DND-41 (cell line): Measurements from ENCODE around the gene MAGED2.
"Not testable (repeated sequence)": the region's sequence is repeated elsewhere in the genome, so short reads cannot be mapped to it uniquely, and the experiment has no call there.

ENCODE experiments used
- ATAC-seq: fragments of 200-7000 bp; cut with Tn5 transposase; 3 replicates; pipeline ENCODE4 v1.9.1; 2021; ENCODE audit warnings: low read depth; ENCODE audit not compliant: insufficient read depth
- DNase-seq: peaks from one replicate; pipeline ENCODE4 v3.0.0-alpha.2; 2020
- H2AFZ ChIP-seq: 2 replicates; pipeline ENCODE4 v1.6.0; 2012; ENCODE audit warnings: low read depth, low read length
- H3K27ac ChIP-seq: 2 replicates; pipeline ENCODE4 v1.5.1; 2012; ENCODE audit warnings: low read length, inconsistent platforms
- H3K27me3 ChIP-seq: fragments of 200-600 bp; sonication (generic); 2 replicates; pipeline ENCODE4 v1.6.0; 2012; ENCODE audit warnings: low read length, mild to moderate bottlenecking, inconsistent platforms; ENCODE audit not compliant: insufficient read depth, poor library complexity
- H3K36me3 ChIP-seq: 2 replicates; pipeline ENCODE4 v1.5.1; 2012; ENCODE audit warnings: low read length, inconsistent platforms; ENCODE audit not compliant: insufficient read depth
- H3K4me1 ChIP-seq: 2 replicates; pipeline ENCODE4 v1.5.1; 2012; ENCODE audit warnings: mild to moderate bottlenecking, low read length; ENCODE audit not compliant: insufficient read depth
- H3K4me2 ChIP-seq: 2 replicates; pipeline ENCODE4 v1.6.0; 2012; ENCODE audit warnings: mild to moderate bottlenecking, moderate library complexity, low read length, inconsistent platforms; ENCODE audit not compliant: insufficient read depth
- H3K4me3 ChIP-seq, 2 experiments: fragments of 200-600 bp in 1 of 2; shearing (Covaris generic) in 1 of 2; 2 replicates each; pipeline ENCODE4 v1.5.1; 2012 to 2016; ENCODE audit warnings: inconsistent platforms in 2 of 2, low read length in 2 of 2, mild to moderate bottlenecking in 2 of 2, low read depth in 1 of 2, moderate library complexity in 1 of 2
- H3K79me2 ChIP-seq: 2 replicates; pipeline ENCODE4 v1.6.0; 2012; ENCODE audit warnings: low read length, inconsistent platforms; ENCODE audit not compliant: insufficient read depth
- H3K9ac ChIP-seq: 2 replicates; pipeline ENCODE4 v1.6.0; 2012; ENCODE audit warnings: low read depth, mild to moderate bottlenecking, inconsistent platforms, low read length, moderate library complexity
- H3K9me3 ChIP-seq: 2 replicates; pipeline ENCODE4 v1.5.1; 2012; ENCODE audit warnings: low read length, moderate library complexity, mild to moderate bottlenecking, inconsistent platforms; ENCODE audit not compliant: insufficient read depth, severe bottlenecking
- H4K20me1 ChIP-seq: 2 replicates; pipeline ENCODE4 v1.6.0; 2012; ENCODE audit warnings: low read length; ENCODE audit not compliant: insufficient read depth
- EZH2 ChIP-seq: IDR thresholded peaks from 3 replicates; pipeline ENCODE4 v1.6.1; 2012; ENCODE audit warnings: borderline replicate concordance, low read depth, mild to moderate bottlenecking, moderate library complexity, low read length, inconsistent platforms; ENCODE audit not compliant: severe bottlenecking
- TF ChIP-seq, protein P1 (sequence below): IDR thresholded peaks from 2 replicates; pipeline ENCODE4 v1.5.1; 2012; ENCODE audit warnings: borderline replicate concordance, low read length, moderate library complexity, mild to moderate bottlenecking; ENCODE audit not compliant: poor library complexity, severe bottlenecking; ENCODE audit errors: extremely low read depth

The MAGED2 gene

DNA sequence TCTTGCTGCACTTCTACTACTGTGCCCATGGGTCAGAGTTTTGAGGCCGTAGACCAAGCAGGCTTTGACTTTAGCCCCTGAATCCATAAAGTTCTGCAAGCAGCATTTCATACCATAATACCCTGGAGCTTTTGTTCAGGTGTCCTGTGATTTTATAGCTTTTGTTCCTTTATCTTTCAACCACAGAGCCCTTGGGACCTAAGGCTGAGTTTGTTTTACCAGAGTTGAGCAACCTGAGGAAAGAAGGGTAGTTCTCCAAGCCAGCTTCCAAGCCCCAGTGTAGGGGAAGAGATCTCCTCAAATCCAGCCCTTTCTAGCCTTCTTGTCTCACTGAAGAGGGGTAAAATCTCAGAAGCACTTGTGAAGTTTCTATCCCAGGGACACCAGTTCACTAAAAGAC is 35.1 kb downstream of the MAGED2 start:
- Histone ChIP-seq H3K4me1 (no peaks in the 10 kb centered on the region), H3K4me3 (no peak overlapping the region), H3K36me3 (no peaks in the 10 kb centered on the region), H3K27me3 (no peaks in the 10 kb centered on the region), H2AFZ (no peak overlapping the region), H3K9ac (no peak overlapping the region), H3K9me3 (no peaks in the 10 kb centered on the region), H4K20me1 (no peaks in the 10 kb centered on the region), H3K27ac (no peak overlapping the region), H3K79me2 (no peaks in the 10 kb centered on the region), H3K4me2 (no peak overlapping the region)
- ATAC-seq (no peak), DNase-seq (no peak)
- TF ChIP-seq, protein P1, sequence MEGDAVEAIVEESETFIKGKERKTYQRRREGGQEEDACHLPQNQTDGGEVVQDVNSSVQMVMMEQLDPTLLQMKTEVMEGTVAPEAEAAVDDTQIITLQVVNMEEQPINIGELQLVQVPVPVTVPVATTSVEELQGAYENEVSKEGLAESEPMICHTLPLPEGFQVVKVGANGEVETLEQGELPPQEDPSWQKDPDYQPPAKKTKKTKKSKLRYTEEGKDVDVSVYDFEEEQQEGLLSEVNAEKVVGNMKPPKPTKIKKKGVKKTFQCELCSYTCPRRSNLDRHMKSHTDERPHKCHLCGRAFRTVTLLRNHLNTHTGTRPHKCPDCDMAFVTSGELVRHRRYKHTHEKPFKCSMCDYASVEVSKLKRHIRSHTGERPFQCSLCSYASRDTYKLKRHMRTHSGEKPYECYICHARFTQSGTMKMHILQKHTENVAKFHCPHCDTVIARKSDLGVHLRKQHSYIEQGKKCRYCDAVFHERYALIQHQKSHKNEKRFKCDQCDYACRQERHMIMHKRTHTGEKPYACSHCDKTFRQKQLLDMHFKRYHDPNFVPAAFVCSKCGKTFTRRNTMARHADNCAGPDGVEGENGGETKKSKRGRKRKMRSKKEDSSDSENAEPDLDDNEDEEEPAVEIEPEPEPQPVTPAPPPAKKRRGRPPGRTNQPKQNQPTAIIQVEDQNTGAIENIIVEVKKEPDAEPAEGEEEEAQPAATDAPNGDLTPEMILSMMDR = no peak
- no peak for TF ChIP-seq EZH2

GRCh38 chrX:54843050-54843449 is 35.5 kb downstream of the MAGED2 start:
- Histone ChIP-seq H3K36me3 (no peaks in the 10 kb centered on the region), H3K27ac (no peak overlapping the region), H3K27me3 (no peaks in the 10 kb centered on the region), H4K20me1 (no peaks in the 10 kb centered on the region), H3K79me2 (no peaks in the 10 kb centered on the region), H3K9me3 (no peaks in the 10 kb centered on the region), H3K4me2 (no peak overlapping the region), H3K4me1 (no peaks in the 10 kb centered on the region), H2AFZ (no peak overlapping the region), H3K9ac (no peak overlapping the region), H3K4me3 (no peak overlapping the region)
- TF ChIP-seq EZH2 = no peak
- TF ChIP-seq, protein P1 = no peak
- no peak for DNase-seq
- no peak for ATAC-seq

GRCh38 chrX:54847700-54848099 is 40.2 kb downstream of the MAGED2 start:
- ATAC-seq, DNase-seq, H3K27ac ChIP-seq, H3K4me1 ChIP-seq, H3K79me2 ChIP-seq, H3K4me2 ChIP-seq, H3K9me3 ChIP-seq, H3K27me3 ChIP-seq, H3K9ac ChIP-seq, H2AFZ ChIP-seq, H4K20me1 ChIP-seq, H3K4me3 ChIP-seq, H3K36me3 ChIP-seq: not testable (repeated sequence)

- Histone ChIP-seq H4K20me1 (no peaks in the 10 kb centered on the region), H3K27me3 (no peaks in the 10 kb centered on the region), H3K9me3 (no peaks in the 10 kb centered on the region), H3K4me3 (no peak overlapping the region), H3K4me2 (no peak overlapping the region), H3K36me3 (no peaks in the 10 kb centered on the region), H3K27ac (no peak overlapping the region), H2AFZ (no peak overlapping the region), H3K79me2 (no peaks in the 10 kb centered on the region), H3K4me1 (no peaks in the 10 kb centered on the region), H3K9ac (no peak overlapping the region)
- ATAC-seq = no peak
- no peak for TF ChIP-seq EZH2
- TF ChIP-seq, protein P1 = no peak
- DNase-seq = no peak
These were observed 57.7 kb downstream of the MAGED2 start for GRCh38 chrX:54865208-54865607.
